Right ventricle myocardium inferior (tissue), 1 donor: ENCODE results near the gene SNX20. TPM values are rescaled to one million over a fixed set of nuclear protein-coding genes. Genes with fewer than 3 reads are reported as not detected.

Experiments
- ATAC-seq: fragments of 200-7000 bp; cut with Tn5 transposase; one replicate; pipeline ENCODE4 v1.9.1; 2020; ENCODE audit warnings: mild to moderate bottlenecking, moderate library complexity
- DNase-seq: peaks from one replicate; pipeline ENCODE4 v3.0.0; 2021; ENCODE audit errors: missing footprints
- intact Hi-C: fragments of 100-400 bp; cut with DNase I; formaldehyde crosslinking; loops from one replicate; pipeline ENCODE4 v1.11.0; 2022
- total RNA-seq: library from RNA; stranded (reverse); fragmentation: NEBNext Ultra II Directional; extraction: Animal tissue kit (Norgen Biotek cat#: 25700); gene quantifications from one replicate; pipeline ENCODE4 v1.2.1, GENCODE V29; 2021
- donor health status: DM: no; HTN: yes; CAD: no; lungs with severe emphysema.

SNX20 gene
- total RNA-seq, 1 donor from 2014 or later = 0.95 TPM

- ATAC-seq (no peak), DNase-seq (no peak)
- intact Hi-C loops = no loop called here
Observed at GRCh38 chr16:50688083-50688482, 7.0 kb upstream of the SNX20 start.

GRCh38 chr16:50685462-50686063 is 4.5 kb upstream of the SNX20 start:
- ATAC-seq = no peak
- DNase-seq = no peak
- intact Hi-C loops = no loop called here

- intact Hi-C loops = no loop called here
- ATAC-seq (no peak), DNase-seq (no peak)
Observed at GRCh38 chr16:50684823-50685461, 3.8 kb upstream of the SNX20 start.

- no peak for DNase-seq
- intact Hi-C loops = no loop called here
- ATAC-seq = no peak
Observed at GRCh38 chr16:50683689-50684374, 2.7 kb upstream of the SNX20 start.

- intact Hi-C loops = no loop called here
- DNase-seq (no peak), ATAC-seq (no peak)
Observed at GRCh38 chr16:50680556-50680893, 587 bp downstream of the SNX20 start.

GRCh38 chr16:50679676-50680555 is 1.2 kb downstream of the SNX20 start:
- intact Hi-C loops = no loop called here
- no peak for DNase-seq
- ATAC-seq = no peak

GRCh38 chr16:50679266-50679665 is 1.8 kb downstream of the SNX20 start:
- no peak for ATAC-seq
- DNase-seq = no peak
- intact Hi-C loops = no loop called here

GRCh38 chr16:50678531-50678930 is 2.6 kb downstream of the SNX20 start:
- ATAC-seq = no peak
- DNase-seq = no peak
- intact Hi-C loops = no loop called here

- DNase-seq (no peak), ATAC-seq (no peak)
- intact Hi-C loops = no loop called here
Observed at GRCh38 chr16:50677351-50677750, 3.8 kb downstream of the SNX20 start.

GRCh38 chr16:50676684-50677225 is 4.4 kb downstream of the SNX20 start:
- intact Hi-C loops = no loop called here
- ATAC-seq (no peak), DNase-seq (no peak)

- ATAC-seq = no peak
- no peak for DNase-seq
- intact Hi-C loops = no loop called here
Observed at GRCh38 chr16:50675686-50676610, 5.2 kb downstream of the SNX20 start.

- intact Hi-C loops = no loop called here
- ATAC-seq (no peak), DNase-seq (no peak)
Observed at GRCh38 chr16:50674831-50675230, 6.3 kb downstream of the SNX20 start.

GRCh38 chr16:50673496-50674275 is 7.4 kb downstream of the SNX20 start:
- no peak for ATAC-seq
- DNase-seq = no peak
- intact Hi-C loops = no loop called here

- intact Hi-C loops = no loop called here
- no peak for DNase-seq
Observed at GRCh38 chr16:50671644-50672260, 9.4 kb downstream of the SNX20 start.

GRCh38 chr16:50670476-50670875 is 10.6 kb downstream of the SNX20 start:
- ATAC-seq (no peak), DNase-seq (no peak)
- intact Hi-C loops = no loop called here

More at GRCh38 chr16:50671644-50672260, 9.4 kb downstream of the SNX20 start:
- ATAC-seq = no peak

GRCh38 chr16:50669741-50670140 is 11.4 kb downstream of the SNX20 start:
- intact Hi-C loops = loop anchor here (5.0 to 10.0 kb wide), 3 partner anchors 78 to 642 kb away; partner anchors contain the start of gene CNEP1R1
- ATAC-seq = no peak

More at GRCh38 chr16:50669741-50670140, 11.4 kb downstream of the SNX20 start:
- no peak for DNase-seq
